SJCRH30 (cell line): ENCODE measurements around the gene CREBL2. TPM values are rescaled to one million over a fixed set of nuclear protein-coding genes. Genes with fewer than 3 reads are reported as not detected.
"Not testable (repeated sequence)": the region's sequence is repeated elsewhere in the genome, so short reads cannot be mapped to it uniquely, and the experiment has no call there.

Experiments
- DNase-seq, 2 experiments: peaks; one replicate each; pipeline ENCODE4 v3.0.0-alpha.2; 2015 to 2020
- H3K27ac ChIP-seq: fragments of 250-450 bp; sonication (Bioruptor Pico); 2 replicates; pipeline ENCODE4 v1.5.1; 2020; ENCODE audit warnings: mild to moderate bottlenecking, moderate library complexity
- H3K27me3 ChIP-seq: fragments of 250-450 bp; sonication (Bioruptor Pico); 2 replicates; pipeline ENCODE4 v1.5.1; 2020; ENCODE audit warnings: mild to moderate bottlenecking, moderate library complexity
- H3K36me3 ChIP-seq: fragments of 250-450 bp; sonication (Bioruptor Pico); 2 replicates; pipeline ENCODE4 v1.5.1; 2020; ENCODE audit warnings: mild to moderate bottlenecking, moderate library complexity
- H3K4me1 ChIP-seq: fragments of 250-450 bp; sonication (Bioruptor Pico); 2 replicates; pipeline ENCODE4 v1.5.1; 2020; ENCODE audit warnings: mild to moderate bottlenecking, moderate library complexity
- H3K4me3 ChIP-seq: fragments of 250-450 bp; sonication (Bioruptor Pico); 2 replicates; pipeline ENCODE4 v1.5.1; 2020; ENCODE audit warnings: mild to moderate bottlenecking, moderate library complexity
- H3K9me3 ChIP-seq: fragments of 250-450 bp; sonication (Bioruptor Pico); replicated peaks from 2 replicates; pipeline ENCODE4 v1.5.1; 2020; ENCODE audit warnings: mild to moderate bottlenecking, moderate library complexity
- total RNA-seq: library from RNA; depleted of rRNA; stranded (reverse); fragments of >200 nt; shearing (Covaris generic); gene quantifications from 2 replicates; pipeline ENCODE4 v1.2.3, GENCODE V29; 2014

CREBL2 gene
- total RNA-seq, 1 experiment from 2014 or later = 7.6 TPM

- Histone ChIP-seq H3K9me3 (no peaks in the 10 kb centered on the region; the same call in 1 of the 2 replicates), H3K4me1 (no peaks in the 10 kb centered on the region), H3K27me3 (no peaks in the 10 kb centered on the region), H3K4me3 (no peak overlapping the region), H3K27ac (no peak overlapping the region), H3K36me3 (no peaks in the 10 kb centered on the region)
- DNase-seq = no peak
Observed at GRCh38 chr12:12586879-12587675, 24.6 kb upstream of the CREBL2 start.

- H3K36me3 ChIP-seq = no peaks in the 10 kb centered on the region
- no peaks in the 10 kb centered on the region for H3K4me1 ChIP-seq
- no peak for DNase-seq
- no peak overlapping the region for H3K27ac ChIP-seq
- no peak overlapping the region for H3K4me3 ChIP-seq
- no peaks in the 10 kb centered on the region; the same call in 1 of the 2 replicates for H3K9me3 ChIP-seq
- H3K27me3 ChIP-seq = no peaks in the 10 kb centered on the region
Observed at GRCh38 chr12:12587878-12588277, 23.8 kb upstream of the CREBL2 start.

- DNase-seq, H3K27me3 ChIP-seq, H3K36me3 ChIP-seq, H3K27ac ChIP-seq, H3K4me3 ChIP-seq, H3K9me3 ChIP-seq, H3K4me1 ChIP-seq: not testable (repeated sequence)
Observed at GRCh38 chr12:12588436-12588835, 23.2 kb upstream of the CREBL2 start.

- Histone ChIP-seq H3K27me3 (no peaks in the 10 kb centered on the region), H3K36me3 (no peaks in the 10 kb centered on the region), H3K4me1 (no peaks in the 10 kb centered on the region), H3K9me3 (no peaks in the 10 kb centered on the region; the same call in 1 of the 2 replicates), H3K27ac (no peak overlapping the region), H3K4me3 (no peak overlapping the region)
- no peak for DNase-seq
Observed at GRCh38 chr12:12590961-12591360, 20.7 kb upstream of the CREBL2 start.

- H3K27me3 ChIP-seq = no peaks in the 10 kb centered on the region
- no peak for DNase-seq
Observed at GRCh38 chr12:12592930-12593329, 18.7 kb upstream of the CREBL2 start.

GRCh38 chr12:12595929-12596328 lies 15.7 kb upstream of the CREBL2 start:
- H3K27ac ChIP-seq, H3K9me3 ChIP-seq, H3K36me3 ChIP-seq, DNase-seq, H3K27me3 ChIP-seq, H3K4me1 ChIP-seq, H3K4me3 ChIP-seq: not testable (repeated sequence)

More at GRCh38 chr12:12592930-12593329, 18.7 kb upstream of the CREBL2 start:
- Histone ChIP-seq H3K4me1 (no peaks in the 10 kb centered on the region), H3K4me3 (no peak overlapping the region), H3K9me3 (no peaks in the 10 kb centered on the region; the same call in 1 of the 2 replicates), H3K27ac (no peak overlapping the region), H3K36me3 (no peaks in the 10 kb centered on the region)

GRCh38 chr12:12596598-12596997 lies 15.1 kb upstream of the CREBL2 start:
- not testable (repeated sequence) for H3K4me1 ChIP-seq, H3K27ac ChIP-seq, H3K9me3 ChIP-seq, DNase-seq, H3K4me3 ChIP-seq, H3K36me3 ChIP-seq, H3K27me3 ChIP-seq

GRCh38 chr12:12598864-12599263 lies 12.8 kb upstream of the CREBL2 start:
- Histone ChIP-seq H3K4me1 (no peaks in the 10 kb centered on the region), H3K36me3 (no peaks in the 10 kb centered on the region), H3K27me3 (no peaks in the 10 kb centered on the region), H3K27ac (no peak overlapping the region), H3K9me3 (no peaks in the 10 kb centered on the region), H3K4me3 (no peak overlapping the region)
- no peak for DNase-seq

GRCh38 chr12:12599750-12600643 lies 11.7 kb upstream of the CREBL2 start:
- no peaks in the 10 kb centered on the region for H3K36me3 ChIP-seq
- H3K27me3 ChIP-seq = no peaks in the 10 kb centered on the region
- DNase-seq = no peak
- H3K4me3 ChIP-seq = no peak overlapping the region
- H3K9me3 ChIP-seq = no peaks in the 10 kb centered on the region
- H3K27ac ChIP-seq = no peak overlapping the region
- no peaks in the 10 kb centered on the region for H3K4me1 ChIP-seq

- H3K4me1 ChIP-seq = no peaks in the 10 kb centered on the region
- no peaks in the 10 kb centered on the region for H3K9me3 ChIP-seq
- no peak overlapping the region for H3K4me3 ChIP-seq
- no peaks in the 10 kb centered on the region for H3K36me3 ChIP-seq
- no peak for DNase-seq
- no peaks in the 10 kb centered on the region for H3K27me3 ChIP-seq
- H3K27ac ChIP-seq = no peak overlapping the region
Observed at GRCh38 chr12:12600659-12601058, 11.0 kb upstream of the CREBL2 start.

- Histone ChIP-seq H3K4me1 (0 out of 2 replicates have a peak, but pooled peaks cover 2% of the 10 kb centered on the region), H3K4me3 (no peak overlapping the region), H3K9me3 (no peaks in the 10 kb centered on the region), H3K27ac (no peak overlapping the region), H3K36me3 (no peaks in the 10 kb centered on the region), H3K27me3 (no peaks in the 10 kb centered on the region)
- no peak for DNase-seq
Observed at GRCh38 chr12:12604740-12605139, 6.9 kb upstream of the CREBL2 start.

- Histone ChIP-seq H3K4me1 (0 out of 2 replicates have a peak, but pooled peaks cover 2% of the 10 kb centered on the region), H3K36me3 (no peaks in the 10 kb centered on the region), H3K4me3 (no peak overlapping the region), H3K9me3 (no peaks in the 10 kb centered on the region), H3K27me3 (no peaks in the 10 kb centered on the region), H3K27ac (no peak overlapping the region)
- no peak for DNase-seq
Observed at GRCh38 chr12:12606781-12607589, 4.7 kb upstream of the CREBL2 start.

- Histone ChIP-seq H3K27ac (no peak overlapping the region), H3K4me3 (no peak overlapping the region), H3K27me3 (no peaks in the 10 kb centered on the region), H3K36me3 (no peaks in the 10 kb centered on the region), H3K4me1 (0 out of 2 replicates have a peak, but pooled peaks cover 2% of the 10 kb centered on the region), H3K9me3 (no peaks in the 10 kb centered on the region)
- peak; percentile 21 to 35 for DNase-seq
Observed at GRCh38 chr12:12608557-12608957, 3.1 kb upstream of the CREBL2 start.

GRCh38 chr12:12609692-12610091 lies 2.0 kb upstream of the CREBL2 start:
- H3K4me1 ChIP-seq = 0 out of 2 replicates have a peak, but pooled peaks cover 2% of the 10 kb centered on the region
- no peaks in the 10 kb centered on the region for H3K27me3 ChIP-seq
- H3K9me3 ChIP-seq = no peaks in the 10 kb centered on the region
- no peak overlapping the region for H3K27ac ChIP-seq
- no peak overlapping the region for H3K4me3 ChIP-seq
- no peaks in the 10 kb centered on the region for H3K36me3 ChIP-seq
- no peak for DNase-seq
